Measurements from ENCODE around the gene TOB1. TPM values are rescaled to one million over a fixed set of nuclear protein-coding genes. Genes with fewer than 3 reads are reported as not detected.

Gene TOB1
- total RNA-seq, 1 experiment from 2014 or later, result 53.1 TPM

- H3K9me3 Mint-ChIP-seq (ENCODE audit: unreplicated experiment), result no peaks in the 10 kb centered on the region
- no TSS peak for BruUV-seq (replicated peaks)
- intact Hi-C loops (cut with micrococcal nuclease), result no loop called here
- DNase-seq (ENCODE audit: unreplicated experiment), result no peak
- no peak overlapping the region for H3K27ac Mint-ChIP-seq (ENCODE audit: low read depth, unreplicated experiment)
- no peaks in the 10 kb centered on the region for H3K27me3 Mint-ChIP-seq (ENCODE audit: insufficient read depth, unreplicated experiment)
- H3K4me3 Mint-ChIP-seq (ENCODE audit: unreplicated experiment), result no peak overlapping the region
- no peaks in the 10 kb centered on the region for H3K4me1 Mint-ChIP-seq (ENCODE audit: insufficient read depth, unreplicated experiment)
- ChIA-PET CTCF (interaction anchor here (0.6 to 1.8 kb wide), 5 partner anchors 13 to 55 kb away, joined by 3 to 8 read pairs (median 4); no protein-coding TSS in a partner anchor), POLR2A (interaction anchor here (0.6 kb wide), 1 partner anchor 8 kb away, joined by 5 read pairs; no protein-coding TSS in a partner anchor)
- no peaks in the 10 kb centered on the region for H3K36me3 Mint-ChIP-seq (ENCODE audit: insufficient read depth, unreplicated experiment)
- TF ChIP-seq, protein P1, sequence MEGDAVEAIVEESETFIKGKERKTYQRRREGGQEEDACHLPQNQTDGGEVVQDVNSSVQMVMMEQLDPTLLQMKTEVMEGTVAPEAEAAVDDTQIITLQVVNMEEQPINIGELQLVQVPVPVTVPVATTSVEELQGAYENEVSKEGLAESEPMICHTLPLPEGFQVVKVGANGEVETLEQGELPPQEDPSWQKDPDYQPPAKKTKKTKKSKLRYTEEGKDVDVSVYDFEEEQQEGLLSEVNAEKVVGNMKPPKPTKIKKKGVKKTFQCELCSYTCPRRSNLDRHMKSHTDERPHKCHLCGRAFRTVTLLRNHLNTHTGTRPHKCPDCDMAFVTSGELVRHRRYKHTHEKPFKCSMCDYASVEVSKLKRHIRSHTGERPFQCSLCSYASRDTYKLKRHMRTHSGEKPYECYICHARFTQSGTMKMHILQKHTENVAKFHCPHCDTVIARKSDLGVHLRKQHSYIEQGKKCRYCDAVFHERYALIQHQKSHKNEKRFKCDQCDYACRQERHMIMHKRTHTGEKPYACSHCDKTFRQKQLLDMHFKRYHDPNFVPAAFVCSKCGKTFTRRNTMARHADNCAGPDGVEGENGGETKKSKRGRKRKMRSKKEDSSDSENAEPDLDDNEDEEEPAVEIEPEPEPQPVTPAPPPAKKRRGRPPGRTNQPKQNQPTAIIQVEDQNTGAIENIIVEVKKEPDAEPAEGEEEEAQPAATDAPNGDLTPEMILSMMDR (IDR thresholded peaks at IDR 0.05; ENCODE audit: unreplicated experiment), result no peak
Measured at GRCh38 chr17:50830352-50830751, 35.8 kb downstream of the TOB1 start.

GRCh38 chr17:50829332-50829731 lies 36.8 kb downstream of the TOB1 start:
- H3K27ac Mint-ChIP-seq (ENCODE audit: low read depth, unreplicated experiment), result no peak overlapping the region
- CTCF ChIA-PET, result interaction anchor here (1.3 to 1.8 kb wide), 2 partner anchors 23 to 46 kb away, joined by 3 to 8 read pairs; no protein-coding TSS in a partner anchor

GRCh38 chr17:50828508-50829170 lies 37.5 kb downstream of the TOB1 start:
- H3K4me3 Mint-ChIP-seq (ENCODE audit: unreplicated experiment), result no peak overlapping the region
- intact Hi-C loops (cut with micrococcal nuclease), result no loop called here
- H3K27ac Mint-ChIP-seq (ENCODE audit: low read depth, unreplicated experiment), result no peak overlapping the region
- BruUV-seq (replicated peaks), result no TSS peak
- no peaks in the 10 kb centered on the region for H3K36me3 Mint-ChIP-seq (ENCODE audit: insufficient read depth, unreplicated experiment)
- ChIA-PET POLR2A (interaction anchor here (1.5 kb wide), 1 partner anchor 43 kb away, joined by 3 read pairs; no protein-coding TSS in a partner anchor), CTCF (interaction anchor here (0.6 to 1.3 kb wide), 4 partner anchors 10 to 42 kb away, joined by 3 read pairs; no protein-coding TSS in a partner anchor)
- H3K9me3 Mint-ChIP-seq (ENCODE audit: unreplicated experiment), result no peaks in the 10 kb centered on the region
- TF ChIP-seq, protein P1 (IDR thresholded peaks at IDR 0.05; ENCODE audit: unreplicated experiment), result no peak
- H3K4me1 Mint-ChIP-seq (ENCODE audit: insufficient read depth, unreplicated experiment), result no peaks in the 10 kb centered on the region
- no peaks in the 10 kb centered on the region for H3K27me3 Mint-ChIP-seq (ENCODE audit: insufficient read depth, unreplicated experiment)
- no peak for DNase-seq (ENCODE audit: unreplicated experiment)

More at GRCh38 chr17:50829332-50829731, 36.8 kb downstream of the TOB1 start:
- intact Hi-C loops (cut with micrococcal nuclease), result no loop called here
- Mint-ChIP-seq H3K27me3 (ENCODE audit: insufficient read depth, unreplicated experiment) (no peaks in the 10 kb centered on the region), H3K9me3 (ENCODE audit: unreplicated experiment) (no peaks in the 10 kb centered on the region), H3K4me1 (ENCODE audit: insufficient read depth, unreplicated experiment) (no peaks in the 10 kb centered on the region), H3K36me3 (ENCODE audit: insufficient read depth, unreplicated experiment) (no peaks in the 10 kb centered on the region), H3K4me3 (ENCODE audit: unreplicated experiment) (no peak overlapping the region)
- DNase-seq (ENCODE audit: unreplicated experiment), result no peak
- TF ChIP-seq, protein P1 (IDR thresholded peaks at IDR 0.05; ENCODE audit: unreplicated experiment), result no peak
- POLR2A ChIA-PET, result interaction anchor here (1.5 kb wide), 1 partner anchor 43 kb away, joined by 3 read pairs; no protein-coding TSS in a partner anchor
- no TSS peak for BruUV-seq (replicated peaks)

DNA sequence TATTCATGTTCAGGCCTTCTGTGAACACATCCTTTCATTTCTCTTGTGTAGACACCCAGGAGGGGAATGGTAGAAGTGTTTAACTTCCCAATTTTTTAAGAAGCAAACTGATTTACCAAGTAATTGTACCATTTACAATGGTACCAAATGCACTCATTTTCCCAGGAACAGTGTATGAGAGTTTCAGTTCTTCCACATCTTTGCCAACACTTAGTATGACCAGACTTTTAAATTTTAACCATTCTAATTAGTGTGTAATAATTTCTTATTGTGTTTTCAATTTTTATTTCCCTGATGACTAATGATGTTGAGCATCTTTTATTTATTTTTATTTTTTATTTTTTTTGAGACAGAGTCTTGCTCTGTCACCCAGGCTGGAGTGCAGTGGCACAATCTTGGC lies 41.0 kb downstream of the TOB1 start:
- H3K27ac Mint-ChIP-seq (ENCODE audit: low read depth, unreplicated experiment), result no peak overlapping the region
- no peak overlapping the region for H3K4me3 Mint-ChIP-seq (ENCODE audit: unreplicated experiment)
- H3K4me1 Mint-ChIP-seq (ENCODE audit: insufficient read depth, unreplicated experiment), result no peaks in the 10 kb centered on the region
- POLR2A ChIA-PET, result no interaction called here
- H3K36me3 Mint-ChIP-seq (ENCODE audit: insufficient read depth, unreplicated experiment), result no peaks in the 10 kb centered on the region
- intact Hi-C loops (cut with micrococcal nuclease), result no loop called here
- CTCF ChIA-PET, result interaction anchor here (0.7 kb wide), 1 partner anchor 16 kb away, joined by 3 read pairs; no protein-coding TSS in a partner anchor
- no peaks in the 10 kb centered on the region for H3K9me3 Mint-ChIP-seq (ENCODE audit: unreplicated experiment)
- TF ChIP-seq, protein P1 (IDR thresholded peaks at IDR 0.05; ENCODE audit: unreplicated experiment), result no peak
- no peak for DNase-seq (ENCODE audit: unreplicated experiment)
- no peaks in the 10 kb centered on the region for H3K27me3 Mint-ChIP-seq (ENCODE audit: insufficient read depth, unreplicated experiment)
- no TSS peak for BruUV-seq (replicated peaks)

Measured in MCF 10A (cell line).